DLD1 (cell line): ENCODE results near the gene DGUOK.

Source experiments
- in situ Hi-C: cut with HindIII; loops from 2 replicates; pipeline ENCODE4 v1.10.0; 2017; ENCODE audit warnings: low sequenced_read_pairs

Gene DGUOK

DNA sequence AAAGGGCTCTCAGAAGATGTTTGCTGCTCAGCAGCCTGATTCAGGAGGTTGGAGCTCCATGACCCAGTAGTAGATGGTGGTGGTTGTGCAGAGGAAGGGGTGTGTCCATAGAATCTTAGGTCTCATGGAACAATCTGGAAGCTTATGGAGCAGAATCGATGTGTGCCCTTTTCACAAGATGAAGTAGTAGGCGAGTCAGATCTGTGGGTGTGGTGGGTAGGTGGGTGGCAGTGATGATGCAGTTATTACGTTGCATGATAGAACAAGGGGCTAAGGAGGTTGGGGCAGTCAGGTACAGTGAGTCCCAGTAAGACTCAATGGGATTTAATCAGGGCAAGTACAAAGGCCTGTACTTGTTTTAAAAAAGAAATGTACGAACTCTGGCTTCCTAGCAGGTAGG lies 67.1 kb downstream of the DGUOK start:
- in situ Hi-C loops = no loop called here

DNA sequence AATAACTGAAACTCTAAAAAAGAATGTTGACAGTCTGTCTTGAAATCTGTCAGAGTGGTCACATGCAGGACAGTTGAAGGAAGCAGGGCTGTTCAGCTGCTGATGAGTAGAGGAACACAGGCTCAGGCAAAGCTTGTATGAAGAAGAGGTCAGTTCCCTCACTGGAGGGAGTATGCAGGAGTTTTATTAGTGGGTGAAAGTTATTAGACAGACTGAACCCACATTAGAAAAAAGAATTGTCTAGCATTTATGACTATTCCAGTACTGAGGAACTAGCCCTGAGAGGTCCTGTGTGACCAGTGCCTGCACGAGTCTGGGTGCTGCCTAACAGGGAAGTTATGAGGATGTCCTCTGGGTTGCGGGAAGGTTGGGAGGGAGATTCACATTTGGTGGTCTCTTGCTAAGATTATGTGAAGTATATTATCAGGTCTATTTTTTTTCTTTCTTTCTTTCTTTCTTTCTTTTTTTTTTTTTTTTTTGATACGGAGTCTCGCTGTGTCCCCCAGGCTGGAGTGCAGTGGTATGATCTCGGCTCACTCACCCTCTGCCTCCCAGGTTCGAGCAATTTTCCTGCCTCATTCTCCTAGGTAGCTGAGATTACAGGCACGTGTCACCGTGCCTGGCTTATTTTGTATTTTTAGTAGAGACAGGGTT lies 67.6 kb downstream of the DGUOK start:
- in situ Hi-C loops = no loop called here

DNA sequence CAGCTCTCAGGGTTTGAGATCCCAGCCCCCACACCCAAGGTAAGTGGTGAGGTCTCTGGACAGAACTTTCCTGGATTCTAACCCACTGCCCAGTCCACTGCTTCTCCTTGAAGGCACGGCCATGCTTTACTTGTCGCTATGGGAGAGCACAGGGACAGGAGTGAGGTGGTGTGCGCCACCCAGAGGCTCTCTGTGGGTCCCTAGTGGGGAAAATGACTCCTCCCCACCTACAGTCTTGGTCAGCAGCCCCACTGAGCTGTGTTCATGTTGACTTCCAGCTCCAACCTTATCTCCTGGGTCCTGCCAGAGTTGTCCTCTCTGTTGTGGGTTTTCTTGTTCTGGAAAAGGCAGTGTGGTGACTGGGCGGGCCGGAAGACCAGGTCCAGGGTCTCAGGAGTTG lies 69.1 kb downstream of the DGUOK start:
- in situ Hi-C loops = no loop called here

DNA sequence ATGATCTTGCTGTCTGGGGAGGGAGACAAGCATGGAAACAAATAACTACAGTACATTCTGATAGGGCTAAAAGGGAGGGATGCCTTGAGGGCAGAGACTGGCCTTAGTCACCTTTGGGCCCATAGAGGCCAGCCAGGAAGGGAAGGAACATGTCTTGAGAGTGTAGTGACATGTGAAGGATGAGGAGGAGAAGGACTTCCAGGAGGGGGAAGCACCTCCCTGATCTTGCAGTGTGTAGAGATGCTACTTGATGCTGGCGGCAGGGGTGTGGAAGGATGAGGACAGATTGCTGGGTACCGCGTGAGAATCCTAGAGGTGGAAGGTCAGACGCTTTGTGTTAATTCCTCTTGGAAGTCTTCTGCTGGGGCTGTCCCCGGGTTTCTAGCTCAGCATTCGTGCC lies 71.1 kb downstream of the DGUOK start:
- in situ Hi-C loops = no loop called here

DNA sequence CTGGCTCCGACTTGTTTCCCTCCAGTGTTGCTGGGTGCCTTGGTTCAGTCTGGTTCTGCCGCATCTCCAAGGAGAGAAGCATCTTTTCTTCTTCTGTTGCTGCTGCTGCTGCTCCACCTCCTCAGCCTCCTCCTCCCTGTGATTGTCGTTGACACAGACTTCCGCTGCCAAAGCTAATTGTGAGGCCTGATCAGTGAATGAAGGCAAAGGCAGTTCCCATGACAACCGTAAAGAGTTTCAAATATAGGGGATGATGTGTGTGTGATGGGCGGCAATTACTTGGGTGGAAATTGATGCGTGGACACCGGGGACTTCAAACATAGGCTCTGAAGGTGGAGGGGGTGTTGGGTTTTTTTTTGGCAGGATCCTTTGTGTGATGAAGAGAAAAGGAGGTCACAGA lies 71.8 kb downstream of the DGUOK start:
- in situ Hi-C loops = no loop called here

DNA sequence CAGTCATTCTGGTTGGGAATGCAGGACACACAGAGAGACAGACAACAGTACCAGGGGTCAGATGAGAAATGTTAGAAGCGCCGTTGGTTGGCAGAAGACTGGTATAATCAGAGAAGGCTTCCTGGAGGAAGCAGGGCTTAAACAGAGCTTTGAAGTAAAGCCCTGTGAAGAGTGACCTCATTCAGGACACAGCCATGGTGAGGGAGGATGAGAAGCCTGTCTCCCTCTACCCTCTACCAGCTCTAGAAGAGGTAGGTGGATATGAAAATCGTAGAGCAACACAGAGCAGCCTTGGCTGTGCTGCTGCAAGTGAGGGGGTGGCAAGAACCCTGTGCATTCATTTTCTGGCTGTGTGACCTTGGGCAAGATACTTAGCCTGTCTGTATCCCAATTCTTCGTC lies 72.3 kb downstream of the DGUOK start:
- in situ Hi-C loops = no loop called here

DNA sequence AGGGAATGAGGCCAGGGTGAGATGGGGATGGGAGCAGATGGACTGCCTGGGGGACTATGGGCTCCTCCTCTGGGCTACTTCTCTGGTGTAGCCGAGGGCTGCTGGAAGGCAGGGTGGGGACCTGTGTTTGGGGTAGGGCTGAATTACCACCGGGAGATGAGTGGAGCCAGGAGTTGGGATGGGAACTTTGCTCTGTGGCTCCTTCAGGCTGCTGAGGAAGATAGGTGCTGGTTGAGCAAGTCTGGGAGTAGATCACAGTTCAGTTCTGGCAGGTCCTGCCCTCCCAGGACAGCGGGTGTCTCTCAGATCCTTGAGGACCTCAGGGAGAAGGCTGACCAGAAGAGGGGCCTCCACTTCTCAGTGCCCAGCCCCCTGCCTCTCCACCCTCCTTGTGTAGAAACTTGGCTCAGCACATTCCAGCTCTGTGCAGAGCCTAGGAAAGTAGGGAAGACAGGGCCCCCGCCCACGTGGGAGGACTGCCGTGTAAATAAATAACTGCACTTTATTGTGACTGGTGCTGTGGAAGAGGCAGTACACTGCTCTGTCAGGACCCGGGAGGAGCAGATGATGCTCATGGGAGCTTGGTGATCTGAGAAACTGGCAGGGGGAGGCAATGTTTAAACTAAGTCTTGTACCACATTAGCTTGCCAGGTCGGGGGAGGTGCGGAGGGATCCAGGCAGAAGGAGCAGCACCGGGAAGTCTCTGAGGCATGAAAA lies 73.4 kb downstream of the DGUOK start:
- in situ Hi-C loops = no loop called here

DNA sequence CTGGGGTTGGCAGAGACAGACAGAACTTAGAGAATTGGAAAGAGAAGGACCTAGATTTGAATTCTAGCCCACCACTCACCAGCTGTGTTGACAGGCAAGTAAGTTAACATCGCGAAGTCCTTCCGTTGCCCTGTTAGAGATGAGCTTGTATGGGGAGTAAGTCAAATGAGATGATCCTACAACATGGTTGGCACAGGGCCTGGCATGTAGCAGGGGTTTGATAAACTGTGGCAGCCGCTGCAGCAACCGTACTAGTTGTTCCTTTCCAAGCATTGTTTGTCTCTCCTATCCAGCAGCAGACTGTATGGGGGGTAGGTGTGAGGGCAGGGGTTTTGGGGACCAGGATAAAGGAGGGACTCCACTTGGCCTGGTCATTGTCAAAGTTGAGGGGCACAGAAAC lies 74.0 kb downstream of the DGUOK start:
- in situ Hi-C loops = no loop called here

DNA sequence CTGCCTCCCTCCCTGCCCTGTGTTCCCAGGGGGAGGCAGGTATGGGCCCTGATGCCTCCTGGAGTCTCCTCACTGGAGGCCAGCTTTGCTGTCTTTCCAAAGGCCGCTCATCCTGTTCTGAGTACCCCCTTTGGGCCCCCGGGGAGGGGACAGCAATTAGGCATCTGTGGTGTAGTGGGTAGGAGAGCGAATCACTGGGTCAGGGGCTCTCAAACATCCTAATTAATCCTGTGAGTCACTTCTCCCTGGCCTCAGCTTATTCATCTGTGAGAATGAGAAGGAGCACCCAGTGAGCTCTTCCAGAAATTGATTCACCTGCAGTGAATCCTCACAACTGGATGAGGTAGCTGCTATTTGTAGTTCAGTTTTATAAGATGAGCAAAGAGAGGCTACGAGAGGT lies 74.4 kb downstream of the DGUOK start:
- in situ Hi-C loops = no loop called here

DNA sequence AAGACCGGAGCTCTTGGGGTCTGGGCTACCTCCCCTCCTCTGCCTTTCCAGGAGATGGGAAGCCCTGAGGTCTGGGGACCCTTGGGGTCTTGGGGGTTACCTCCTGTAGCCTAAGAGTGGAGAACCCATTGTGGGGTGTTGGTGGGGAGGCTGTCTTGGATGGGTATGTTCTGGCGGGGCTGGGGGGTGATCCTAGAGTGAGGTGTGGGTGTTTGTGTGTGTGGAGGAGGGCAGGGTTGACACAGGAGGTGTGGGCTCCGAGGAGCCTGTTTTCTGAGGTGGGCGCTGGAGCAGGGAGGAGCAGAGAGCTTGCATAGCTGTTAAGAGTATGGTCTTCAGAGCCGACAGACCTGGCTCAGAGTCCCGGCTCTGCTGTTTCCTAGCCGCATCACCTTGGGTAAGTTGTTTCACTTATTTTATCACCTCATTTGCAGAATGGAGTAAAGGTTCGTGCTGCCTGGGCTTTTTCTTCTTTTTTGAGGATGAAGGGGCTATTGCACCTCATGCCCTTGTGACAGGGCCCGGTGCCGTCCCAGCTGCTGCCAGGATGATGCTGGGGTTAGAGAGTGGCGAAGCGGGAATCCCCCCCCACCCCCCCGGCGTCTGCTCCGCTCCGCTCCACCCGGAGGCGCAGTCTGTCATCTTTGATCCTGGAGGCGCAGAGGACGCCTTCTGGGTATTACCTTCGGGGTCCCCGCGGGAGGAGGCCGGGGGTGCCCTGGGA lies 75.3 kb downstream of the DGUOK start:
- in situ Hi-C loops = no loop called here

DNA sequence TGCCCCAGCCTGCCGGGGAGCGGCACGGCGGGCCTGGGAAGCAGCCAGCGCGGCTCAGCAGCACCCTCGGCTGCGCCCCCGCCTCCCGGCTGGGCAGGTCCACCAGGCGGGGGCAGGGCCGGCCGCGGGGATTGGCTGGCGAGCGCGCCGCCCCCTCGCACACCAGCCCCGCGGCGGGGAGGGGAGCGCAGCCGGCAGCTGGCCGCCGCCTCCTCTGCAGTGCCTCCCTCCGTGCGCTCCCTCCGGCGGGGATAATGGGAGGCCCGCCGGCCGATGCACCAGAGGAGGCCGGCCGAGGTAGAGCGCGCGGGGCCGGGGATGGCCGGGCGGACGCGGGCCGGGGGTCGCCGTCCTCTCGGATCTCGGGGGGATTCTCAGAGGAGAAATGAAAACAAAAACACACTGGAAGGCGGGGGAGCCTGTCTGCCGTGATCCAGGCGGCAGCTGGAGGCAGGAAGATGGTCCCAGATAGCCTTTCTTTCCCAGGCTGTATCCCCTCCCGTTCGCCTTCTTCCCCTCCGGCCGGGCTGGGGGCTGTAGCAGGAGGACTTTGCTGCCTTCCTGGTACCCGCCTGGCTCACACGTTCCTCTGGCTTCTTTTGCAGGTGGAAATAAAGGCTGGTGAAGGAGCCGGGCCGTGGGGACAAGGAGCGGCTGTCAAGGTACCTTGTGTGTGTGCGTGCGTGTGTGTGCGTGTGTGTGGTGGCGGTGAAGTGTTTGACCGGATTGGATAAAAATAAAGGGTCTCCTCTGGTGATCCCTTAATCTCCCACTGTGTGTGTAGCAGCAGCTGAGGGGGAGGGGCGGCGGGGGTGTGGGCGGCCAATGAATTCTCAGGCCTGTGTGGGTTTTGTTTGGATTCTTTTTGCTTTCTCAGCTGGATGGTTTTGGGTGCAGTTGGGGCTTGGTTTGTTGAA lies 76.1 kb downstream of the DGUOK start:
- in situ Hi-C loops = no loop called here

DNA sequence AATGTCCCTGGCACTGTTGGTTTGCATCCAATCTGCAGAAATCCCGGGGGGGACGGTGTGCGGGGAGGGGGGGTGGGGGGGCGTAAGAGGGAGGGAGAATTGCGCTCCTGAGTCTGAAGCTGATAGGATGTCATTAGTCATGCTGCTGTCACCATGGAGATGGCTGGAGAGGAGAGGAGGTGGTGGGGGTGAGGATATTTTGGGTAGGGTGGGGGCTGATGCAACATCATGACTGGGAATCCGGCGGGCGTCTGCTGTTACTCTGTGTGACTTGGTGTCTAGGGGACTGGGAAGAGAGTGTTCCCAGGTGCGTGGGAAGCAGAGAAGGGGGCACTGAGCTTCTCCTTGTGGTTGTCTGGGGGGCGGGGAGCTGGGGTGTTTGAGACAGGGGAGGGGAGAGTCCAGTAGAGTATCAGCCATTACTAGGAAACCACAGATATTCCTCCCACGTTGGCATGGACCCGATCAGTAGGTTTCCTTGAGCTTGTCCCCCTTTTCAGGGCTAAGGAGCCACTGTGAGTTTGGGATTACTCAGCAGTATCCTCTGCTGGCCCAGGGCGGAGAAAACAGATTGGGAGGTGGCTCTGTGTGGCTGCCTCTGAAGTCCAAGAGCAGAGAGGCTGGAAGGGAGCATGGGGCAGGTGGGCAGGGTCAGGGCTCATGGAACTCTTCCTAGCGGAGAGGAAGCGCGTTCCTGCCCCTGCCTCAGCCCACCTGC lies 77.0 kb downstream of the DGUOK start:
- in situ Hi-C loops = no loop called here

DNA sequence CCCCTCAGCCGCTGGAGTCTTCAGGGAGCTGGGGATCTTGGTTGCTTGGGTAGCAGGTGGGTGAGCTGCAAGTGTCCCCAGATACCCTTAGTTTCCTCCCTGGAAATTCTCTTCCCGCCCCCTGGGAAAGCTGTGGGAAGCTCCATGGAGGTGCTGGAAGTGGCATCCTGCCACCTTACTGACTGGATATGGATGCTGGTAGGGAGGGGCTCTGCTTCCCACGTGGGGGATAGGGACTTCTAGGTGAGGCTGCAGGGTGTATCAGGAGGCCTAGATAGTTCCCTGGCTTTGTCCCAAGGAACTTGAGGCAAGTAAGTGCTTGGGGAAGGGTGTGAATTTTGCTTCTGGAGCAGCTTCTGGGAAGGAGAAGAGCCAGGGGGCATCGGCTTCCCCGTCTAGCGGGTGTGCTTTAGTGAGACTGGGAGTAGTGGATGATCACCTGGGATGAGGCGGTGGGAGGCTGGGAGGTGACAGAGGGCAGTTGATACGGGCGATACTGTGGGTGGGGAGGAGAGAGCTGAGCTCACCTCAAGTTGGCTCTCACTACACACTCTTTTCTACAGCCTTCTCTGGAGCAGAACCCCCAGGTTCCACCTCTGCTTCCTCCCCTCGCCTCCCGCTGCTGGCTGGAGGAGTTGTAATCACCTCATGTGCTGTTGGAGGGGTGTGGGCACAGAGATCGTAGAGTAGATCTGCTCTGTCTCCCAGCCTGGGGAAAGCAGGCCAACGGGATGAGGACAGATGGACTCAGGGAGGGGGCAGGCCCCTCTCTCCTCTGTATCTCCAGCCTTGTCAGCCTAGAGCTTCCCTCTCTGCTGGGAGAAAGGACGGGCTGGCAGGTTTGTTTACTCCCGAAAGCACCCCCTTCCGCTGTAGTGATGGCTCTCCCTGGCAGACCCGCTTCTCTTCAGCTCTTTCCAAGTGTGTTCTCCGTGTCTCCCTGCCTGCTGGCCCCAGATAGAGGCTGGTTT lies 77.8 kb downstream of the DGUOK start:
- in situ Hi-C loops = no loop called here

DNA sequence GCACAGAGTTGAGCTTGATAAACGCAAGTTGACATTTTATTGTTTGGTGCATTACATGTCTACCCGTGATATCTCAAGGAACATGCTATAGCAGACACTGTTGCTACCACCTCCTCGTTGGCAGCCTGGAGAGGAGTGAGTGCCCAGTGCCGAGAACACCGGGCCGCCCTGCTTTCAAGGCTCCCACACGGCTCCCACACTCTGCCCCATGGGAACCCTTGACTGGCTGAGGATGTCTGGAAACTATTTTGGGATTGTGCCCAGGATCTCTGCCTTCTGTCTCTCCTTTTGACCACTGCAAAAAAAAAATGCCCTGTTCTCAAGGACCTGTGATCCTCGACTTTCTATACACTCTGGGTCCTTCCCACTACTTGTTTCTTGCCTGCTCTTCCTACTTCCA lies 79.1 kb downstream of the DGUOK start:
- in situ Hi-C loops = no loop called here

DNA sequence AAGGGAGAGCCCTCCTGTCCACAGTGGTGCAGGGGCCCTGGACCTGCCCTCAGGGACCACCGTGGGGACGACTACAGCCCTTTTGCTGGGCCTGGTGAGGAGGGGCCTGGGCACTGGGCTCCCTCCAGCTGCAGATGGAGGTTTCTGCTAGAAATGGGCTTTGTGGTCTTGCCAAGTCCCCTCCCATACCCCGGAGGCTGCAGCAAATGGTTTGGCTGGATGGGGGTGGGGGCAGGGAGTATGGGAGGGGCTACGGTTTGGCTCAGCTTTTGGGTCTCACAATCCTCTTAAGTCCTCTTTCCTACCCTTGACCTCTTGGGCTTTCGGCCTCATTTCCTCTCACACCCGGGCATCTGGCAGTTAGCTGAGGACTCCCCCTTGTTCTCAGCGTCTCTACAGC lies 79.8 kb downstream of the DGUOK start:
- in situ Hi-C loops = no loop called here

DNA sequence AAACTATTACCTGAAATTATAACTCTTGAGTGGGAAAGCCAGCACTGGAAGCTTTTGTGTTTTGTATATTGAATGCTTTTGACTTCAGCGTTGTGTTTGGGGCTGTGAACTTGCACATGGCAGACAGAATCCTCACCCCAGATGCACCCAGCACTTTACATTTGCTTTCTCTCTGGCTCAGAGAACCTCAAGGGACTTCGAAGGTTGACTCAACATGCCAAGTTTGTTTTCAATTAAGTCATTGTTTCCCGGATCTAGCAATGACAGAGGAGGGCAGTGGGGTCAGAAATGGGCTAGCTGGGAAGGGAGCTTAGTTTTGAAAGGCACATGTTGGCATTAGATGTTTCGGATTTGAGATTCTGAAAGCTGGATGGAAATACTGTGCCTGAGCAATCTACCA lies 80.4 kb downstream of the DGUOK start:
- in situ Hi-C loops = no loop called here

DNA sequence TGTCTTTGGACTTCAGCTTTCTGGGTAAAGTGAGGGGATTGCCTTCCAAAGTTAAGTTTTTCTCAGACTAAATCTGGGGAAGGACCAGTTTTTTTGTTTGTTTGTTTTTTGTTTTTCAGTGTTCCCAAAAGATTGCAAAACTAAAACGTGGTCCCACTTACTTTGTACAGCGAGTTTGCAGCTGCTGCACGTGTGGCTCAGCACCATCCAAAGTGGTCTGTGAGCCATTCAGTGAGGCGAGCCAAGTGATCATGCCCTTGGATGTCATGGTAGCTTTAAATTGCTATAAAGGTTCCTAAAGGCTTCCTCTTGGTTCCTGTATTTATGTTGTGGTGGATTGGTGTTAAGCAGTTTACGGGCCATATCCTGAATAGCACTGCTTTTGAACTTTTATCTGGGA lies 81.0 kb downstream of the DGUOK start:
- in situ Hi-C loops = no loop called here
